ENCODE results near the gene SDK1.

- TF ChIP-seq POLR2AphosphoS5 (IDR thresholded peaks at IDR 0.05) (no peak), CTCF (IDR thresholded peaks at IDR 0.05) (no peak), POLR2A (IDR thresholded peaks at IDR 0.05) (no peak), EP300 (IDR thresholded peaks at IDR 0.05) (no peak)
Observed at GRCh38 chr7:4136501-4137110, 835.6 kb downstream of the SDK1 start.
